Brain microvascular endothelial cell (primary cell): ENCODE data around the gene PSMG3.

Experiments used
- DNase-seq: peaks from one replicate; pipeline ENCODE4 v3.0.0-alpha.2; 2020
- H3K27ac ChIP-seq: fragments of 250-450 bp; sonication (Bioruptor Pico); 2 replicates; pipeline ENCODE4 v1.5.1; 2020; ENCODE audit warnings: mild to moderate bottlenecking, moderate library complexity
- H3K27me3 ChIP-seq: fragments of 250-450 bp; sonication (Bioruptor Pico); replicated peaks from 2 replicates; pipeline ENCODE4 v1.5.1; 2020; ENCODE audit warnings: mild to moderate bottlenecking
- H3K36me3 ChIP-seq: fragments of 250-450 bp; sonication (Bioruptor Pico); replicated peaks from 2 replicates; pipeline ENCODE4 v1.5.1; 2020; ENCODE audit warnings: mild to moderate bottlenecking
- H3K4me3 ChIP-seq: 2 replicates; pipeline ENCODE4 v1.5.1; 2011; ENCODE audit warnings: low read depth, mild to moderate bottlenecking, control low read depth, low read length, moderate library complexity
- CTCF ChIP-seq: IDR thresholded peaks from 2 replicates; pipeline ENCODE4 v1.5.1; 2011; ENCODE audit warnings: low read depth, mild to moderate bottlenecking, moderate library complexity, low read length, control low read depth, inconsistent platforms; ENCODE audit errors: missing control alignments
- in situ Hi-C: cut with HindIII; loops from 2 replicates; pipeline ENCODE4 v1.10.0; 2017; ENCODE audit warnings: low sequenced_read_pairs, low pct_ligation_motif_present

PSMG3 gene

GRCh38 chr7:1531979-1532455, 37.8 kb downstream of the PSMG3 start:
- no peaks in the 10 kb centered on the region for H3K27me3 ChIP-seq
- TF ChIP-seq CTCF = no peak
- peak overlapping the region; percentile 90 for H3K27ac ChIP-seq
- H3K4me3 ChIP-seq = peak overlapping the region; percentile 74
- peaks cover 5% of the 10 kb centered on the region for H3K36me3 ChIP-seq
- DNase-seq = no peak
- in situ Hi-C loops = no loop called here

GRCh38 chr7:1531263-1531978, 38.4 kb downstream of the PSMG3 start:
- in situ Hi-C loops = no loop called here
- Histone ChIP-seq H3K36me3 (peaks cover 5% of the 10 kb centered on the region), H3K27ac (peak overlapping the region; percentile 90), H3K27me3 (peaks cover under 1% of the 10 kb centered on the region), H3K4me3 (peak overlapping the region; percentile 74)
- no peak for DNase-seq
- TF ChIP-seq CTCF = no peak

- Histone ChIP-seq H3K36me3 (peaks cover 5% of the 10 kb centered on the region), H3K4me3 (peak overlapping the region; percentile 74), H3K27ac (peak overlapping the region; percentile 90), H3K27me3 (peaks cover 2% of the 10 kb centered on the region)
- in situ Hi-C loops = no loop called here
- no peak for TF ChIP-seq CTCF
- DNase-seq = no peak
Observed at GRCh38 chr7:1530946-1531262, 38.9 kb downstream of the PSMG3 start.

GRCh38 chr7:1529383-1530116, 40.3 kb downstream of the PSMG3 start:
- H3K36me3 ChIP-seq = no peaks in the 10 kb centered on the region
- H3K4me3 ChIP-seq = no peak overlapping the region
- in situ Hi-C loops = no loop called here
- TF ChIP-seq CTCF = no peak
- peaks cover 2% of the 10 kb centered on the region for H3K27me3 ChIP-seq
- DNase-seq = no peak
- H3K27ac ChIP-seq = no peak overlapping the region

GRCh38 chr7:1526271-1526754, 43.5 kb downstream of the PSMG3 start:
- Histone ChIP-seq H3K27me3 (peaks cover 2% of the 10 kb centered on the region), H3K36me3 (no peaks in the 10 kb centered on the region), H3K27ac (no peak overlapping the region), H3K4me3 (no peak overlapping the region)
- TF ChIP-seq CTCF = no peak
- no peak for DNase-seq
- in situ Hi-C loops = no loop called here
